Liver (tissue), 9 donors: ENCODE results near the gene FBXW5. TPM values are rescaled to one million over a fixed set of nuclear protein-coding genes. Genes with fewer than 3 reads are reported as not detected.

Source experiments
- DNase-seq: peaks from one replicate; pipeline ENCODE4 v3.0.0-alpha.2; 2017; ENCODE audit warnings: low spot score
- H3K27ac ChIP-seq, 2 donors: one replicate each; pipeline ENCODE4 v1.7.0; 2013; ENCODE audit warnings: inconsistent platforms in 2 of 2, low read length in 2 of 2, control low read depth in 1 of 2, low read depth in 1 of 2, mild to moderate bottlenecking in 1 of 2
- H3K27me3 ChIP-seq, 4 donors: one replicate each; pipeline versions ENCODE4 v1.6.1 to v1.7.0; 2013; ENCODE audit warnings: low read length in 3 of 4, inconsistent platforms in 1 of 4, mild to moderate bottlenecking in 1 of 4, moderate library complexity in 1 of 4; ENCODE audit not compliant: control insufficient read depth in 4 of 4, insufficient read depth in 4 of 4
- H3K36me3 ChIP-seq, 4 donors: one replicate each; pipeline versions ENCODE4 v1.6.1 to v1.7.0; 2013; ENCODE audit warnings: low read length in 3 of 4, mild to moderate bottlenecking in 3 of 4, low read depth in 1 of 4, moderate library complexity in 1 of 4; ENCODE audit not compliant: control insufficient read depth in 4 of 4, insufficient read depth in 3 of 4
- H3K4me1 ChIP-seq, 4 donors: one replicate each; pipeline versions ENCODE4 v1.6.1 to v1.7.0; 2013; ENCODE audit warnings: low read length in 3 of 4, mild to moderate bottlenecking in 3 of 4, moderate library complexity in 1 of 4; ENCODE audit not compliant: control insufficient read depth in 4 of 4, insufficient read depth in 4 of 4
- H3K4me3 ChIP-seq, 3 donors: one replicate each; pipeline versions ENCODE4 v1.6.1 to v1.7.0; 2013; ENCODE audit warnings: low read length in 3 of 3, control low read depth in 1 of 3, low read depth in 1 of 3, mild to moderate bottlenecking in 1 of 3
- H3K9ac ChIP-seq, 2 donors: one replicate each; pipeline ENCODE4 v1.7.0; 2013; ENCODE audit warnings: low read length in 2 of 2, mild to moderate bottlenecking in 2 of 2, moderate library complexity in 2 of 2, control low read depth in 1 of 2, low read depth in 1 of 2
- H3K9me3 ChIP-seq, 4 donors: one replicate each; pipeline versions ENCODE4 v1.6.1 to v1.7.0; 2013; ENCODE audit warnings: low read length in 3 of 4; ENCODE audit not compliant: control insufficient read depth in 4 of 4
- ATF3 ChIP-seq: IDR thresholded peaks from 2 replicates; pipeline ENCODE4 v1.6.1; 2016; ENCODE audit warnings: antibody characterized with exemption
- CTCF ChIP-seq: fragments of 150-350 bp; IDR thresholded peaks from 2 replicates; pipeline ENCODE4 v1.5.1; 2017; ENCODE audit warnings: improper control_type of control experiment, low read depth, low read length; ENCODE audit not compliant: missing input control
- EGR1 ChIP-seq, 2 donors: IDR thresholded peaks; 2 replicates each; pipeline ENCODE4 v1.6.1; 2016 to 2018; ENCODE audit warnings: antibody characterized with exemption in 2 of 2, low read depth in 2 of 2
- FOXA1 ChIP-seq: IDR thresholded peaks from 2 replicates; pipeline ENCODE4 v1.6.1; 2016; ENCODE audit warnings: antibody characterized with exemption
- FOXA2 ChIP-seq: IDR thresholded peaks from 2 replicates; pipeline ENCODE4 v1.6.1; 2016; ENCODE audit warnings: antibody characterized with exemption
- GABPA ChIP-seq, 2 donors: IDR thresholded peaks in 1 of 2; conservative IDR thresholded peaks in 1 of 2; 2 replicates each; pipeline ENCODE4 v1.6.1; 2016; ENCODE audit warnings: antibody characterized with exemption in 2 of 2, mild to moderate bottlenecking in 1 of 2, moderate library complexity in 1 of 2
- HNF4A ChIP-seq, 2 donors: conservative IDR thresholded peaks; 2 replicates each; pipeline ENCODE4 v1.6.1; 2016; ENCODE audit warnings: antibody characterized with exemption in 2 of 2, mild to moderate bottlenecking in 2 of 2
- HNF4G ChIP-seq: IDR thresholded peaks from 2 replicates; pipeline ENCODE4 v1.6.1; 2016; ENCODE audit warnings: antibody characterized with exemption
- JUND ChIP-seq, 2 donors: IDR thresholded peaks; 2 replicates each; pipeline ENCODE4 v1.6.1; 2016; ENCODE audit warnings: antibody characterized with exemption in 2 of 2
- NR2F2 ChIP-seq: IDR thresholded peaks from 2 replicates; pipeline ENCODE4 v1.6.1; 2016; ENCODE audit warnings: antibody characterized with exemption
- RAD21 ChIP-seq, 2 donors: IDR thresholded peaks; 2 replicates each; pipeline ENCODE4 v1.6.1; 2016; ENCODE audit warnings: antibody characterized with exemption in 2 of 2, mild to moderate bottlenecking in 2 of 2
- RXRA ChIP-seq, 2 donors: IDR thresholded peaks; 2 replicates each; pipeline ENCODE4 v1.6.1; 2017 to 2018; ENCODE audit warnings: antibody characterized with exemption in 2 of 2, mild to moderate bottlenecking in 1 of 2
- SP1 ChIP-seq: IDR thresholded peaks from 2 replicates; pipeline ENCODE4 v1.6.1; 2018; ENCODE audit warnings: antibody characterized with exemption, mild to moderate bottlenecking
- TAF1 ChIP-seq: conservative IDR thresholded peaks from 2 replicates; pipeline ENCODE4 v1.6.1; 2016; ENCODE audit warnings: antibody characterized with exemption, mild to moderate bottlenecking
- YY1 ChIP-seq: IDR thresholded peaks from 2 replicates; pipeline ENCODE4 v1.6.1; 2016; ENCODE audit warnings: antibody characterized with exemption, mild to moderate bottlenecking
- WGBS: extraction: QIAGEN DNeasy Blood & Tissue Kit; methylation state at CpG from one replicate; pipeline ENCODE4 v1.1.7; 2013; 5-methylcytosine and 5-hydroxymethylcytosine counted together
- polyA plus RNA-seq, 2 donors: library from polyadenylated mRNA; stranded (reverse) in 1 of 2; unstranded in 1 of 2; fragments of 200-250 nt in 1 of 2; fragments of >200 nt in 1 of 2; fragmentation: Nextera tagmentation in 1 of 2; extraction: Ambion mirVana in 1 of 2; gene quantifications; one replicate each; pipeline versions ENCODE4 v1.2.1 to v1.2.3, GENCODE V29; 2013 to 2015
- total RNA-seq, 2 donors: library from RNA; depleted of rRNA; stranded (reverse); fragments of >200 nt; gene quantifications; one replicate each; pipeline ENCODE4 v1.2.3, GENCODE V29; 2014
- TF ChIP-seq, protein P1 (sequence below): IDR thresholded peaks from 2 replicates; pipeline ENCODE4 v1.6.1; 2016; ENCODE audit warnings: antibody characterized with exemption, mild to moderate bottlenecking
- TF ChIP-seq, protein P2 (sequence below): IDR thresholded peaks from 2 replicates; pipeline ENCODE4 v1.6.1; 2016; ENCODE audit warnings: antibody characterized with exemption
- TF ChIP-seq, protein P3 (sequence below): IDR thresholded peaks from 2 replicates; pipeline ENCODE4 v1.6.1; 2016; ENCODE audit warnings: antibody characterized with exemption
- donor health status: healthy.
- donor health status: healthy.
- donor health status: healthy.
- donor health status: healthy.
- donor health status: healthy.

Gene FBXW5
- total and polyA plus RNA-seq, 4 donors: 64.0 to 163 (median 109) TPM

DNA sequence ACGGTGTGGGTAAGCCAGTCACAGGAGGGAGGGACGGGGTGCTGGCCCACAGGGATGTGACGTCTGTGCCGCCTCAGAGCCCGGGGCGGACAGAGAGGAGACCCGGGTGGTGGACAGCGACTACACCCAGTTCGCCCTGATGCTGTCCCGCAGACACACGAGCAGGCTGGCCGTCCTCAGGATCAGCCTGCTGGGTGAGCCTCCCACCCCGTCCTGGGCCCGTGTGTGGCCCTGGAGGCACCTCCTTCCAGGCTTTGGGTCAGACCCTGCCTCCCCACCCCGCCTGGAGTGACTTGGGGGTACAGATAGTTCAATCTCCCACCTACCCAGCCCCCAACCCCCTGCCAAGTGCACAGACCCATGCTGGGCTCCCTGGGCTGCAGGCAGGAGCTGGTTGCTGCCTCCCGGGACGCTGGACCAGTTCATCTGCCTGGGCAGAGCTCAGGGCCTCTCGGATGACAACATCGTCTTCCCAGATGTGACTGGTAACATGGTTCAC is 9.3 kb upstream of the FBXW5 start:
- no peak for DNase-seq
- H3K4me3 ChIP-seq: no peak overlapping the region
- no peak overlapping the region for H3K27ac ChIP-seq

GRCh38 chr9:136952876-136953770 is 8.6 kb upstream of the FBXW5 start:
- TF ChIP-seq FOXA2 (no peak), TAF1 (no peak)
- WGBS: 94% methylated on average over 44 of the region's 44 CpGs
- no peak overlapping the region for H3K9ac ChIP-seq
- no peaks in the 10 kb centered on the region for H3K9me3 ChIP-seq
- H3K27me3 ChIP-seq: no peaks in the 10 kb centered on the region
- H3K36me3 ChIP-seq: no peaks in the 10 kb centered on the region
- H3K4me3 ChIP-seq: no peak overlapping the region
- no peak overlapping the region for H3K27ac ChIP-seq
- peaks cover 2 to 19% (median 8%) of the 10 kb centered on the region in 4 donors for H3K4me1 ChIP-seq
- DNase-seq: no peak

More for the DNA sequence above, 9.3 kb upstream of the FBXW5 start:
- Histone ChIP-seq H3K4me1 (peaks cover 0 to 14% (median 5%) of the 10 kb centered on the region in 4 donors), H3K9ac (no peak overlapping the region), H3K27me3 (no peaks in the 10 kb centered on the region), H3K9me3 (no peaks in the 10 kb centered on the region), H3K36me3 (no peaks in the 10 kb centered on the region)
- 88% methylated on average over 19 of the region's 19 CpGs for WGBS
- TF ChIP-seq HNF4A (conservative IDR thresholded peaks at IDR 0.05) (no peak), RXRA (IDR thresholded peaks at IDR 0.05) (no peak), HNF4G (no peak), TAF1 (no peak), EGR1 (IDR thresholded peaks at IDR 0.05; ENCODE audit: low read depth in 2 of 2) (no peak), FOXA2 (no peak)

- H3K4me3 ChIP-seq: no peak overlapping the region
- no peaks in the 10 kb centered on the region for H3K9me3 ChIP-seq
- WGBS: 83% methylated on average over 15 of the region's 15 CpGs
- TF ChIP-seq ATF3 (no peak), RAD21 (IDR thresholded peaks at IDR 0.05) (no peak), EGR1 (IDR thresholded peaks at IDR 0.05; ENCODE audit: low read depth in 2 of 2) (no peak), HNF4G (no peak), FOXA1 (no peak), GABPA (IDR thresholded peaks at IDR 0.05 in 1 of 2, conservative IDR thresholded peaks at IDR 0.05 in 1 of 2) (no peak), YY1 (no peak), NR2F2 (no peak), TAF1 (no peak), RXRA (IDR thresholded peaks at IDR 0.05) (no peak), JUND (IDR thresholded peaks at IDR 0.05) (no peak), SP1 (no peak), FOXA2 (no peak), CTCF (no peak), HNF4A (conservative IDR thresholded peaks at IDR 0.05) (no peak)
- TF ChIP-seq, protein P1, sequence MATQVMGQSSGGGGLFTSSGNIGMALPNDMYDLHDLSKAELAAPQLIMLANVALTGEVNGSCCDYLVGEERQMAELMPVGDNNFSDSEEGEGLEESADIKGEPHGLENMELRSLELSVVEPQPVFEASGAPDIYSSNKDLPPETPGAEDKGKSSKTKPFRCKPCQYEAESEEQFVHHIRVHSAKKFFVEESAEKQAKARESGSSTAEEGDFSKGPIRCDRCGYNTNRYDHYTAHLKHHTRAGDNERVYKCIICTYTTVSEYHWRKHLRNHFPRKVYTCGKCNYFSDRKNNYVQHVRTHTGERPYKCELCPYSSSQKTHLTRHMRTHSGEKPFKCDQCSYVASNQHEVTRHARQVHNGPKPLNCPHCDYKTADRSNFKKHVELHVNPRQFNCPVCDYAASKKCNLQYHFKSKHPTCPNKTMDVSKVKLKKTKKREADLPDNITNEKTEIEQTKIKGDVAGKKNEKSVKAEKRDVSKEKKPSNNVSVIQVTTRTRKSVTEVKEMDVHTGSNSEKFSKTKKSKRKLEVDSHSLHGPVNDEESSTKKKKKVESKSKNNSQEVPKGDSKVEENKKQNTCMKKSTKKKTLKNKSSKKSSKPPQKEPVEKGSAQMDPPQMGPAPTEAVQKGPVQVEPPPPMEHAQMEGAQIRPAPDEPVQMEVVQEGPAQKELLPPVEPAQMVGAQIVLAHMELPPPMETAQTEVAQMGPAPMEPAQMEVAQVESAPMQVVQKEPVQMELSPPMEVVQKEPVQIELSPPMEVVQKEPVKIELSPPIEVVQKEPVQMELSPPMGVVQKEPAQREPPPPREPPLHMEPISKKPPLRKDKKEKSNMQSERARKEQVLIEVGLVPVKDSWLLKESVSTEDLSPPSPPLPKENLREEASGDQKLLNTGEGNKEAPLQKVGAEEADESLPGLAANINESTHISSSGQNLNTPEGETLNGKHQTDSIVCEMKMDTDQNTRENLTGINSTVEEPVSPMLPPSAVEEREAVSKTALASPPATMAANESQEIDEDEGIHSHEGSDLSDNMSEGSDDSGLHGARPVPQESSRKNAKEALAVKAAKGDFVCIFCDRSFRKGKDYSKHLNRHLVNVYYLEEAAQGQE: no peak
- TF ChIP-seq, protein P2, sequence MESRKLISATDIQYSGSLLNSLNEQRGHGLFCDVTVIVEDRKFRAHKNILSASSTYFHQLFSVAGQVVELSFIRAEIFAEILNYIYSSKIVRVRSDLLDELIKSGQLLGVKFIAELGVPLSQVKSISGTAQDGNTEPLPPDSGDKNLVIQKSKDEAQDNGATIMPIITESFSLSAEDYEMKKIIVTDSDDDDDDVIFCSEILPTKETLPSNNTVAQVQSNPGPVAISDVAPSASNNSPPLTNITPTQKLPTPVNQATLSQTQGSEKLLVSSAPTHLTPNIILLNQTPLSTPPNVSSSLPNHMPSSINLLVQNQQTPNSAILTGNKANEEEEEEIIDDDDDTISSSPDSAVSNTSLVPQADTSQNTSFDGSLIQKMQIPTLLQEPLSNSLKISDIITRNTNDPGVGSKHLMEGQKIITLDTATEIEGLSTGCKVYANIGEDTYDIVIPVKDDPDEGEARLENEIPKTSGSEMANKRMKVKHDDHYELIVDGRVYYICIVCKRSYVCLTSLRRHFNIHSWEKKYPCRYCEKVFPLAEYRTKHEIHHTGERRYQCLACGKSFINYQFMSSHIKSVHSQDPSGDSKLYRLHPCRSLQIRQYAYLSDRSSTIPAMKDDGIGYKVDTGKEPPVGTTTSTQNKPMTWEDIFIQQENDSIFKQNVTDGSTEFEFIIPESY: no peak
- TF ChIP-seq, protein P3, sequence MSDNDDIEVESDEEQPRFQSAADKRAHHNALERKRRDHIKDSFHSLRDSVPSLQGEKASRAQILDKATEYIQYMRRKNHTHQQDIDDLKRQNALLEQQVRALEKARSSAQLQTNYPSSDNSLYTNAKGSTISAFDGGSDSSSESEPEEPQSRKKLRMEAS: no peak
- no peaks in the 10 kb centered on the region for H3K36me3 ChIP-seq
- no peak overlapping the region for H3K27ac ChIP-seq
- H3K27me3 ChIP-seq: no peaks in the 10 kb centered on the region
- H3K9ac ChIP-seq: no peak overlapping the region
- DNase-seq: no peak
- H3K4me1 ChIP-seq: peaks cover 9 to 27% (median 15%) of the 10 kb centered on the region in 4 donors
These were observed 7.8 kb upstream of the FBXW5 start for GRCh38 chr9:136952321-136952850.
